Spleen (tissue), 7 donors: ENCODE measurements around the gene TMEM126A.

Experiments
- POLR2A ChIP-seq, 3 donors: fragments of 450-650 bp; IDR thresholded peaks; one replicate each; pipeline ENCODE4 v1.5.1; 2017; ENCODE audit warnings: antibody characterized with exemption in 3 of 3, mild to moderate bottlenecking in 1 of 3
- POLR2AphosphoS5 ChIP-seq, 3 donors: sonication (generic); formaldehyde crosslinking; IDR thresholded peaks; one replicate each; pipeline ENCODE4 v1.5.1; 2017; ENCODE audit warnings: antibody characterized with exemption in 3 of 3
- TF ChIP-seq, protein P1 (sequence below), 11 experiments: fragments of 200-600 bp in 7 of 11; fragments of 450-650 bp in 4 of 11; sonication (generic) in 4 of 11; IDR thresholded peaks in 8 of 11; conservative IDR thresholded peaks in 3 of 11; 1 replicate in 7 of 11; 2 replicates in 4 of 11; pipeline versions ENCODE4 v1.4.0 to v1.8.0; 2016 to 2021; ENCODE audit warnings: antibody characterized with exemption in 11 of 11, inconsistent platforms in 4 of 11, mild to moderate bottlenecking in 1 of 11
- donor health status: DM: no; HTN: no; CAD: no; lungs with moderate emphysema.
- donor health status: DM: no; HTN: no; CAD: no.
- donor health status: DM: no; HTN: no; CAD: no.

DNA sequence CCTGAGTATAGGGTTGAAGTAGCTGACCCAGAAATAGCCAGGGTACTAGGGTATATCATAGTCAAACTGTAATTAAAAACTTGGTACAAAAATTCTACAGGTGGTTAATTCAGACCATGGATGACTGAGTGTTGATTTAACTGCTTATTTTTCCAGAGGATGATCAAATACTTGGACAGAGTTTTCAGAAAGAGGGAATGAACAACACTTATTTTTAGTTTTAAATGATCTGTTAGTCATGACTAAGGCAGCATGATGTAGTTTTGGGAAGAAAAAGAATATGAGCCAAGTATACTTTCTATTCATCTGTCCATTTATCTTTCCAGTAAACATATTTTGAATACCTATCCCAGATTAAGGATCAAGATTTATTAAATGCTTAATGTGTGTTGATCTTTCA is 58.0 kb downstream of the TMEM126A start:
- TF ChIP-seq, protein P1, sequence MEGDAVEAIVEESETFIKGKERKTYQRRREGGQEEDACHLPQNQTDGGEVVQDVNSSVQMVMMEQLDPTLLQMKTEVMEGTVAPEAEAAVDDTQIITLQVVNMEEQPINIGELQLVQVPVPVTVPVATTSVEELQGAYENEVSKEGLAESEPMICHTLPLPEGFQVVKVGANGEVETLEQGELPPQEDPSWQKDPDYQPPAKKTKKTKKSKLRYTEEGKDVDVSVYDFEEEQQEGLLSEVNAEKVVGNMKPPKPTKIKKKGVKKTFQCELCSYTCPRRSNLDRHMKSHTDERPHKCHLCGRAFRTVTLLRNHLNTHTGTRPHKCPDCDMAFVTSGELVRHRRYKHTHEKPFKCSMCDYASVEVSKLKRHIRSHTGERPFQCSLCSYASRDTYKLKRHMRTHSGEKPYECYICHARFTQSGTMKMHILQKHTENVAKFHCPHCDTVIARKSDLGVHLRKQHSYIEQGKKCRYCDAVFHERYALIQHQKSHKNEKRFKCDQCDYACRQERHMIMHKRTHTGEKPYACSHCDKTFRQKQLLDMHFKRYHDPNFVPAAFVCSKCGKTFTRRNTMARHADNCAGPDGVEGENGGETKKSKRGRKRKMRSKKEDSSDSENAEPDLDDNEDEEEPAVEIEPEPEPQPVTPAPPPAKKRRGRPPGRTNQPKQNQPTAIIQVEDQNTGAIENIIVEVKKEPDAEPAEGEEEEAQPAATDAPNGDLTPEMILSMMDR (IDR thresholded peaks at IDR 0.05 in 8 of 11, conservative IDR thresholded peaks at IDR 0.05 in 3 of 11) = no peak
- no peak for TF ChIP-seq POLR2A (IDR thresholded peaks at IDR 0.05)
- no peak for TF ChIP-seq POLR2AphosphoS5 (IDR thresholded peaks at IDR 0.05)
